Ovary (tissue), 9 donors: ENCODE results near the gene TESK2. TPM values are rescaled to one million over a fixed set of nuclear protein-coding genes. Genes with fewer than 3 reads are reported as not detected.
"Not testable (repeated sequence)": the region's sequence is repeated elsewhere in the genome, so short reads cannot be mapped to it uniquely, and the experiment has no call there.

Experiments used
- DNase-seq, 5 donors: peaks; one replicate each; pipeline ENCODE4 v3.0.0-alpha.2; 2019 to 2020
- H3K27ac ChIP-seq, 2 donors: fragments of 200-600 bp; one replicate each; pipeline versions ENCODE4 v1.5.1 to v1.8.0; 2019 to 2022
- H3K27me3 ChIP-seq: fragments of 200-600 bp; one replicate; pipeline ENCODE4 v1.8.0; 2022
- H3K36me3 ChIP-seq: fragments of 200-600 bp; sonication (generic); one replicate; pipeline ENCODE4 v1.5.1; 2019
- H3K4me1 ChIP-seq: one replicate; pipeline ENCODE4 v1.8.1; 2013; ENCODE audit warnings: mild to moderate bottlenecking, moderate library complexity; ENCODE audit not compliant: insufficient read depth
- H3K4me3 ChIP-seq: fragments of 200-600 bp; sonication (generic); one replicate; pipeline ENCODE4 v1.5.1; 2017
- H3K9me3 ChIP-seq, 2 donors: fragments of 200-600 bp in 1 of 2; sonication (generic) in 1 of 2; one replicate each; pipeline versions ENCODE4 v1.5.1 to v1.8.1; 2013 to 2019; ENCODE audit warnings: mild to moderate bottlenecking in 1 of 2, moderate library complexity in 1 of 2
- EP300 ChIP-seq: sonication (generic); formaldehyde crosslinking; IDR thresholded peaks from one replicate; pipeline ENCODE4 v1.6.1; 2017; ENCODE audit warnings: antibody characterized with exemption
- POLR2A ChIP-seq: fragments of 450-650 bp; IDR thresholded peaks from one replicate; pipeline ENCODE4 v1.6.1; 2017; ENCODE audit warnings: antibody characterized with exemption, mild to moderate bottlenecking, moderate library complexity
- WGBS, 3 donors: extraction: QIAGEN DNeasy Blood & Tissue Kit in 1 of 3; methylation state at CpG; one replicate each; pipeline versions ENCODE4 v1.1.5 to v1.1.7; 2013 to 2017; 5-methylcytosine and 5-hydroxymethylcytosine counted together
- intact Hi-C, 4 donors: fragments of 100-400 bp; cut with DNase I; formaldehyde crosslinking; loops; one replicate each; pipeline versions ENCODE4 v1.11.0 to v1.15.1; 2022 to 2023
- polyA plus RNA-seq, 2 donors: library from polyadenylated mRNA; stranded (reverse); fragments of 200-250 nt in 1 of 2; fragments of 350-450 nt in 1 of 2; fragmentation: Illumina TruSeq in 1 of 2; extraction: RNeasy Lipid Tissue Mini Kit (QIAGEN cat#74804) in 1 of 2; gene quantifications; one replicate each; pipeline ENCODE4 v1.2.3, GENCODE V29; 2013 to 2014
- total RNA-seq, 7 donors: library from RNA; depleted of rRNA in 2 of 7; stranded (reverse); fragments of >200 nt in 2 of 7; fragmentation: NEBNext Ultra II Directional in 3 of 7; extraction: Animal tissue kit (Norgen Biotek cat#: 25700) in 3 of 7; gene quantifications; one replicate each; pipeline versions ENCODE4 v1.1.0 to v1.2.4, GENCODE V29; 2016 to 2023
- TF ChIP-seq, protein P1 (sequence below), 3 donors: fragments of 450-650 bp in 2 of 3; fragments of 200-600 bp in 1 of 3; IDR thresholded peaks; one replicate each; pipeline versions ENCODE4 v1.5.1 to v1.8.0; 2016 to 2022; ENCODE audit warnings: antibody characterized with exemption in 3 of 3, mild to moderate bottlenecking in 1 of 3
- donor health status: DM: no; HTN: no; CAD: no; lungs with moderate emphysema.
- donor health status: DM: no; HTN: no; CAD: no.
- donor health status: Bipolar disorder and iron deficiency.
- donor health status: DM: yes; HTN: yes; CAD: no.
- donor health status: DM: no; HTN: no; CAD: no.
- donor health status: DM: yes; HTN: yes; CAD: no.

Gene TESK2
- total and polyA plus RNA-seq, 9 donors, result 6.7 to 12.5 (median 9.7) TPM

DNA sequence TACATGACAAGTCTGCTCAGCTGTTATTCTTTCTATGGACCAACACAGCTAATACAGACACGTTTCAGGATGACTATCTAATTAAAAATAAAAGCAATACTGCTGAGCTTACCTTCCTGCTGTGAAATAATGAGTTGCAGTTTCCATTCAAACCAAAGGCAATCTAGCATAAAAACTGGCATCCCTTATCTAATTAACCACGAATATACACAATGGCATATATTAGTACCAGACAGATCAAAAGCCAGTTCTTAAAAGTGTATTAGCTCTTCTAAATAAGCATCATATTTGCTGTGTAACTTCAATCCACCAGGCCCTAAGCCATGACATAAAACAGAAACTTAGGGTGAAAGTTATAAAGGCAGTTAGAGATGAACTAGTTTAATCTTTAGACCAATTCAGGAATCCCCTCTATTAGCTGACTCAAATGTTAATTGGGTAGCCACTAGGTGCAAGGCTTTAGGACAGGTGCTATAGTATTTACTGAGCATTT lies 20.6 kb downstream of the TESK2 start:
- no peak overlapping the region for H3K4me3 ChIP-seq
- no peaks in the 10 kb centered on the region for H3K36me3 ChIP-seq
- intact Hi-C loops, result no loop called here
- H3K27ac ChIP-seq, result no peak overlapping the region
- no peaks in the 10 kb centered on the region for H3K9me3 ChIP-seq
- no peaks in the 10 kb centered on the region for H3K27me3 ChIP-seq
- peaks cover 3% of the 10 kb centered on the region for H3K4me1 ChIP-seq
- WGBS, 3 donors, result 43 to 63% (median 50%) methylated on average over 2 of the region's 2 CpGs
- TF ChIP-seq, protein P1, sequence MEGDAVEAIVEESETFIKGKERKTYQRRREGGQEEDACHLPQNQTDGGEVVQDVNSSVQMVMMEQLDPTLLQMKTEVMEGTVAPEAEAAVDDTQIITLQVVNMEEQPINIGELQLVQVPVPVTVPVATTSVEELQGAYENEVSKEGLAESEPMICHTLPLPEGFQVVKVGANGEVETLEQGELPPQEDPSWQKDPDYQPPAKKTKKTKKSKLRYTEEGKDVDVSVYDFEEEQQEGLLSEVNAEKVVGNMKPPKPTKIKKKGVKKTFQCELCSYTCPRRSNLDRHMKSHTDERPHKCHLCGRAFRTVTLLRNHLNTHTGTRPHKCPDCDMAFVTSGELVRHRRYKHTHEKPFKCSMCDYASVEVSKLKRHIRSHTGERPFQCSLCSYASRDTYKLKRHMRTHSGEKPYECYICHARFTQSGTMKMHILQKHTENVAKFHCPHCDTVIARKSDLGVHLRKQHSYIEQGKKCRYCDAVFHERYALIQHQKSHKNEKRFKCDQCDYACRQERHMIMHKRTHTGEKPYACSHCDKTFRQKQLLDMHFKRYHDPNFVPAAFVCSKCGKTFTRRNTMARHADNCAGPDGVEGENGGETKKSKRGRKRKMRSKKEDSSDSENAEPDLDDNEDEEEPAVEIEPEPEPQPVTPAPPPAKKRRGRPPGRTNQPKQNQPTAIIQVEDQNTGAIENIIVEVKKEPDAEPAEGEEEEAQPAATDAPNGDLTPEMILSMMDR (IDR thresholded peaks at IDR 0.05), result no peak
- no peak for TF ChIP-seq EP300
- no peak for TF ChIP-seq POLR2A
- no peak for DNase-seq

DNA sequence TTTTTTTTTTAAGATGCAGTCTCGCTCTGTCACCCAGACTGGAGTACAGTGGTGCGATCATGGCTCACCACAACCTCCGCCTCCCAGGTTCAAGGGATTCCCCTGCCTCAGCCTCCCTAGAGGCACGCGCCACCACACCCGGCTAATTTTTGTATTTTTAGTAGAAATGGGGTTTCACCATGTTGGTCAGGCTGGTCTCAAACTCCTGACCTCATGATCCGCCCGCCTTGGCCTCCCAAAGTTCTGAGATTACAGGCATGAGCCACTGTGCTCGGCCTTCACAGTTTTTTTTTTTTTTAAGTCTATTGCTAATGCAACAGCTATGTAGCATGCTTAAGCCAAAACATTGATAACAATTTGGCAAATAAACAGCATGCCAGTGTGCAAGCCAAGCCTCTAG lies 23.6 kb downstream of the TESK2 start:
- H3K4me3 ChIP-seq, H3K27ac ChIP-seq, H3K4me1 ChIP-seq, H3K36me3 ChIP-seq, H3K9me3 ChIP-seq, H3K27me3 ChIP-seq, intact Hi-C loops: not testable (repeated sequence)
- WGBS, 3 donors, result 37 to 74% (median 47%) methylated on average over 9 of the region's 9 CpGs
- DNase-seq, result peak in 3 of 5 donors; percentile 23 to 52 (median 26)

DNA sequence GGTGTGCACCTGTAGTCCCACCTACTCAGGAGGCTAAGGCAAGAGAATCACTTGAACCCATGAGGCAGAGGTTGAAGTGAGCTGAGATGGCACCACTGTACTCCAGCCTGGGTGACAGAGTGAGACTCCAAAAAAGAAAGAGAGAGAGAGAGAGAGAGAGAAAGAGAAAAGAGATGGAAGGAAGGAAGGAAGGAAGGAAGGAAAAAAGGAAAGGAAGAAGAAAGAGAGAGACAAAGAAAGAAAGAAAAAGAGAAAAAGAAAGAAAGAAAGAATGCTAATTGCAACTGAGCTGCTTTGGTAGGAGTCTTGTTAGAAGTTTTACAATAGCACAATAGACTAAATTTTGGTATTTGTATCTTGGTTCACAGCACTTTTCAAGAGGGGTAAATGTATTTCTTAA lies 25.7 kb downstream of the TESK2 start:
- Histone ChIP-seq H3K27ac (no peak overlapping the region), H3K4me3 (no peak overlapping the region), H3K36me3 (no peaks in the 10 kb centered on the region), H3K4me1 (peaks cover 3% of the 10 kb centered on the region), H3K9me3 (no peaks in the 10 kb centered on the region), H3K27me3 (no peaks in the 10 kb centered on the region)
- no peak for DNase-seq
- TF ChIP-seq POLR2A (no peak), EP300 (no peak)
- TF ChIP-seq, protein P1 (IDR thresholded peaks at IDR 0.05), result no peak
- intact Hi-C loops, result no loop called here

DNA sequence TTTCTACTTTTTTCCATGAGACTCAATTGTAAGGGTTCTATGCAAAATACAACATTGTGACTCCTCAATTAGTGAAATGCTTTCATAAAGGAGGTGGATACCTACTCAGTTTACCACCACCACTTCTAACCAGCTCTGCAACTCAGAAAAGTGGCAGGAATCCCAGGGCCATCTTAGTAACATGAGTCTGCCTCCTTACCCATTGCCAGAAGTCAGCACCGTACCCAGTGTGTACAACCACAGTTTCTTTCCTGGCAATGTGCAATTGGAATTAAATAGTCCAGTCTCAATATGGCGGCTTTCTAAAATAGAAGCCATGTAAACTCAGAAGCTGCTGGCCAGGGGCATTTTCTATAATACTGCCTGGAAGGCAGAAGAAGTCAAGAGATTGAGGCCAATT lies 32.1 kb downstream of the TESK2 start:
- Histone ChIP-seq H3K36me3 (no peaks in the 10 kb centered on the region), H3K27me3 (no peaks in the 10 kb centered on the region), H3K4me3 (no peak overlapping the region), H3K27ac (no peak overlapping the region), H3K4me1 (no peaks in the 10 kb centered on the region), H3K9me3 (no peaks in the 10 kb centered on the region)
- intact Hi-C loops, result no loop called here
- TF ChIP-seq EP300, result no peak
- TF ChIP-seq POLR2A, result no peak
- TF ChIP-seq, protein P1 (IDR thresholded peaks at IDR 0.05), result no peak
- WGBS, 3 donors, result 96 to 100% (median 97%) methylated on average over 2 of the region's 2 CpGs
- DNase-seq, result no peak

DNA sequence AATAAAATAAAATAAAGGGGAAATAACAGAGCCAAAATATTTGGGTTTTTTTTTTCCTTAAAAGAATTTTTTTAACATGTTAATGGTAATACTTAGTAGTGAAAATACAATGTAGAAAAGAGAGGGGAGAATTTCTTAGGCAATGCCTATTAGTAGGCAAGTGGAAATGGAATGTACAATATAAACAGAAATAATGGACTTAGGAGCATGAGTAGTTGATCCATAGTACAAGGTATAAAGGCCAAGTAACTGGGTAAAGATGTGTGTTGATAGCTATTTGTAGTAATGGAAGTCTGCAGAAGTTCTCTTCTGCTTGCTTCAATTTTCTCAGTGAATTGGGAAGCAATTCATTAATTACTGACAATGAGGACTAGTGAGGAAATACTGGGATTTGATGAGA lies 34.4 kb downstream of the TESK2 start:
- no peaks in the 10 kb centered on the region for H3K27me3 ChIP-seq
- no peak overlapping the region for H3K4me3 ChIP-seq
- H3K36me3 ChIP-seq, result no peaks in the 10 kb centered on the region
- TF ChIP-seq, protein P1 (IDR thresholded peaks at IDR 0.05), result no peak
- TF ChIP-seq EP300, result no peak
- no peak for TF ChIP-seq POLR2A
- no peaks in the 10 kb centered on the region for H3K9me3 ChIP-seq
- no peak overlapping the region for H3K27ac ChIP-seq
- intact Hi-C loops, result no loop called here
- no peaks in the 10 kb centered on the region for H3K4me1 ChIP-seq
- no peak for DNase-seq
